Activated T-helper 1 cell treated with Interleukin-2 at 50 U/mL for 16 hours (primary cell): ENCODE measurements around the gene NKD2.
A peak's percentile ranks its signal among the peaks of the same experiment; 100 is the strongest.
"Not testable (repeated sequence)": the region's sequence is repeated elsewhere in the genome, so short reads cannot be mapped to it uniquely, and the experiment has no call there.

ENCODE experiments used
- DNase-seq: peaks from one replicate; pipeline ENCODE4 v3.0.0-alpha.2; 2020; ENCODE audit warnings: low read depth

Gene NKD2

DNA sequence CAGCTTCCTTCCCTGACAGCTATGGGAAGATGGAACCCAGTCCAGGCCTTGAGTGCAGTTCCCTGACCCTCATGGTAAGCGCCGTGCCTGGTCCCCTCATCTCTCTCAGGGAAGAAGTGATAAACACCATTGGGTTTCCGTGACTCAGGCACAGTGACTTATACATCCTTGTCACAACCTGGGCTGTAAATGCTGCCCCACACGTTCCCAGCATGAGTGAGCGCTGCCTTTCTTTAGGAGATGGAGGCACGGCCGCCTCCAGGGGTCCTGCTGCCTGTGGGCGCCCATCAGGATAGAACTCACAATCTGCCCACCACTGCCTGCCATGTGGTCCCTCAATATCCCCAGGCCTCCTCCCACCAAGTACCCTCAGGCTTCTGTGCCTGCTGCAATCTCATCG, 8.3 kb upstream of the NKD2 start:
- DNase-seq = no peak

DNA sequence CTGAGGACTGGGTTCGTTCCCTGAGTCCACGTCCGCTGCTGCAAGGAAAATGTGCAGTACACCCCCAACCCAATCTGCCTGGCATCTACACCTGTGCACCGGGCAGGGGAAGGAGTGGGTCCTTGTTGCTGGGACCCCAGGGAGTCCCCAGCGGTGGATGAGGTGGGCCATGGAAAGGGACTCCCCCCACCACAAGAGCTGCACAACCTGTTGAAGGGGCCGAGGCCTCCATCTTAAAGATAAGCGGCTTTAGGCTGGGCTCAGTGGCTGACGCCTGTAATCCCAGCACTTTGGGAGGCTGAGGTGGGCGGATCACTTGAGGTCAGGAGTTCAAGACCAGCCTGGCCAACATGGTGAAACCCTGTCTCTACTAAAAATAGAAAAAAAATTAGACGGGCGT, 7.8 kb upstream of the NKD2 start:
- DNase-seq = not testable (repeated sequence)

DNA sequence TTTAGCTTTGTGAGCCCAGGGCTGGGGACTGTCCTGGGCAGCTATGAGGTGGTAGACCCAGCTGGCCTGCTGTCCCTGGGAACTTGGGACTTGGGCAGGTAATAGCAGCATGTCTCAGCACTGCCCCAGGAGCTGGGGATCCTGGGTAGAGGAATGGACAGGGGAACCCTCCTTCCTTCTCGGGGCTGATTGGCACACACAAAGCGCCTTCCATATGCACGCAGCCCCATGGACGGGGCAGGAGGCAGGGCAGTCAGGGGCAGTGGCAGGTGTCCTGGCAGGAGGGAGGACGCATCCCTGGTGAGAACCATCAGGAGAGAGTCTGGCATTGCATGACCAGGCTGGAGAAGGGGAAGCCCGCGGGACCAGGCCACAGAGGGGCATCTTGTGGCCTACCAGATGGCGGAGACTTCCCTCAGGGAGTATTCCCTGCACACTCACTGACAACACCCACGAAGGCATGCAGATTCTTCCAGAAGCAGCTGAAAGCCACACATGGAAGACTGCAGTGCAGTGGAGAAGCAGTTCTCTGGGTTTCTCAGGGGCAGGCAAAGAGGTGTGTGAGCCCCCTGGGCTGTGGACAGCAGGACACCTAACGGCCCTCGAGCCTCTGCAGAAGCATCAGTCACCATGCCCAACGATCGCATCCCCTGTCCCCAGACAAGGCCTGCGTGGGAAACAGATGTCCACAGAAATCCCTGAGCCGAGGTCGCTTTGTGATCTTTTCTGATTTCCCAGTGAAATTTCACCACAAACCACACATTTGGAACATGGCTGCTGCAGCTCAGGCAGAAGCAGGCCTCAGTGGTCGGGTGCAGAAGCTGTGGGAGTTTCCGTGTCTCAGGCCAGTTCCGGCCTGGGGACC, 7.0 kb upstream of the NKD2 start:
- DNase-seq = no peak

DNA sequence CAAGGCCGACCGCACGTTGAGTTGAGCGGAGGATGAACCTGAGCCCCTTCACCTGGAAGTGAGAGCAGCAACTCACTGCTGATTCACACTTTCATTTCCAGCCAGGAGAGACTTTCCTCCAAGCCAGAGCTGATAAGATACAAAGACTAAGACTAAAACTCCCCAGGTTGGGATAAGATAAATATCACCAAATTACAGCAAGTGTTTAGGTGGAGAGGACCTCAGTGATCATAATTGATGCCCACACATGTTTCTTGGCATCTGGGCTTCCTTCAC, 6.4 kb upstream of the NKD2 start:
- no peak for DNase-seq

DNA sequence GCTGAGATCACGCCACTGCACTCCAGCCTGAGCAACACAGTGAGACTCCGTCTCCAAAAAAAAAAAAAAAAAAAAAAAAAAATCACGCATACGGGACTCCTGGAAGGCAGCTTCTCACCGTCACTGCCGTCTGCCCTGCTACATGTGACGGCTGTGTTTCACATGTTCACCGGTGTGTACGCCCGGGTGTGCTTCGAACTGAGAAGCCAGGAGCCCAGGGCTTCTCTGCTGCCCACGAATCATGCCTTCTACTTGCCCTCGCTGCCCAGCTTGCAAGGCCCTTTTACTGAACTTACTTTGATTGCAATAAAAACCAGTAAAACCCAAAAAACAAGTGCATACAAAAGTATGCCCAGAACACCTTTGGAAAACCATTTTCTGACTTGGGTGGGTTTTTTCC, 5.8 kb upstream of the NKD2 start:
- no peak for DNase-seq

DNA sequence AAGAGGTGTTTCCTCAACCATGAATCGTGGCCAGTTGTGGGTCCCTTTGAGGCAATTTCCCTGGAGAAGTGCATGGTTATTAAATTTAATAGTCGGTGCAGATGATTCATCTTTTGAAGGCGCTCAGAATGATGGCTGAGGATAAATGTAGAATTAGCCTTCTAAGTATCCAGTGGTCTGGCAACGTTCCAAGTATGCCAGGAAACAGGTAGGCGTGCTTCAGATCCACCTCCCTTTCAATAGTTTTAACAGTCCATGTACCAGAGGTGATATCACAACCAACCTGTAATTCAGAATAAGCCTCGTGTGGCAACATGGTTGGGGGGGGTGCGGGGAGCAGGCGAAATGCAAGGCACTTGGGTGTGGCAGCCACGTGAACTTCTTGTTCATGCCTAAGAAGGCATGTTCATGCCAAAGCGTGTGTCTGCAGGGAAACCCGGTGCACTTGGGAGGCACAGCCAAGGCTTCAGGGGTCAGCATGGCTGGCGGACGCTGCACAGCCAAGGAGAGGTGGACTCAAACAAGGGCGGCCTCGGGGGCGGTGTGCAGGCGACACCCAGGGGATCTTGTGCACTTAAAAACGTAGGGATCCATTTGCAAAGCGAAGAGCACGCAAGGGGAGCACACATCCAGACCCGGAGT, 5.2 kb upstream of the NKD2 start:
- no peak for DNase-seq

DNA sequence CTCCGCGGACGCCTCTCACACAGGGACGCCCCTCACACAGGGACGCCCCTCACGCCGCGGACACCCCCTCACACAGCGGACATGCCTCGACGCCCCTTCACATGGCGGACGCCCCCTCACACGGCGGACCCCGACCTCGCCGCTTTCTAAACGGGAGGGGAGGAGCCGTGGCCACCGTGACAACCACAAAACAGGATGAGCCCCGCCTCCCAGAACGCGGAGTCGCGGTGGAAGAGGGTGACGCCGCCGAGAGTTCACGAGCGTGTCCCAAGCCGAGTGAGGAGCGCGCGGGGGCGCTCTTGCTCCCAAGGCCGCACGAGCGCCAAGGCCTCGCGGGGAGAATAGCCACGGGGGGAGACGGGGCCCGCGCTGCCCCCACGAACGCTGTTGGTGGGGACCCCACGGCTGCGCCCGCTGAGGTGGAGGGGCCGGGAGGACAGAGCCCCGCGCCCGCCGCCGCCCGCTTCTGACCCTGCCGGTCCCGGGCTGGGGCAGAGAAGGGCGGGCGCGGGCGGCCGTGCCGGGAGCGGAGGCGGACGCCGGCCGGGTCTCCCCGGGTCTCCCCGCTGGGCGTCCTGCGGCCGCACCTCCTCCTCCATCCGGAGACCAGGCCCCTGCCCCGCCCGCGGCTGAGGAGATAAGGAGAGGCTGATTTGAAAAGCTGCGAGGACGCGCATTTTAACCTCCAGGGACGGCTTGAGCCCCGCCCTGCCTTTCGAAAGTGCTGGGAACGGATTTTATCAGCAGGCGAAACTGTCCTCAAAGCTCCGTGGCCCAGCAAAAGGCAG, 3.9 kb upstream of the NKD2 start:
- peak; percentile 29 for DNase-seq

DNA sequence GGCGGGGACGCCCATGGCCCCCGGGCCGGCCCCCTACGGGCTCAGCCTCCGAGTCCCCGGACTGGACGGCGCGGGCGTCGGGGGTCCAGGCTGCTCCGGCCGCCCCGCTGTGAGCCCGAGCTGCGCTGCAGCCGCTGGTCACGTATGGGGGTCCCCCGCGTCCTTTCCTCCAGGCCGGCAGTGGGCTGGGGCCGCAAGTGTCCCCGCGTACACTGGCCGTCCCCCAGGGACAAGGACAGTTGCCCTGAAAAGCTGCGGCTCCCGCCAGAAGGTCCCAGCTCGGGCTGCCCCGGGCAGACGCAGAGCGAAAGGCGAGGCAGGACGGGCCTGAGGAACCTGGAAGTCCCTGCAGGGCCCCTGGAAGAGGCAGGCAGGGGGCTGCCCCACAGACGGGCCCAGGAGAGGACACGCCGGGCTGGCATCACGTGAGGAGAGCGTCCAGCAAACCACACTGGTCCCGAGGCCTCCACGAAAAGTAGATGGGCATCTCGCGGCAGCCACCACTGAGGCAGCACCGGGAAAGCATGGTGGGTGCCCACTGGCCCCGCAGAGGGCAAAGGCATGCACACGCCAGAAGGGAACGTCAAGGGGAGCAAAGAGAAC, 3.3 kb upstream of the NKD2 start:
- DNase-seq = no peak

DNA sequence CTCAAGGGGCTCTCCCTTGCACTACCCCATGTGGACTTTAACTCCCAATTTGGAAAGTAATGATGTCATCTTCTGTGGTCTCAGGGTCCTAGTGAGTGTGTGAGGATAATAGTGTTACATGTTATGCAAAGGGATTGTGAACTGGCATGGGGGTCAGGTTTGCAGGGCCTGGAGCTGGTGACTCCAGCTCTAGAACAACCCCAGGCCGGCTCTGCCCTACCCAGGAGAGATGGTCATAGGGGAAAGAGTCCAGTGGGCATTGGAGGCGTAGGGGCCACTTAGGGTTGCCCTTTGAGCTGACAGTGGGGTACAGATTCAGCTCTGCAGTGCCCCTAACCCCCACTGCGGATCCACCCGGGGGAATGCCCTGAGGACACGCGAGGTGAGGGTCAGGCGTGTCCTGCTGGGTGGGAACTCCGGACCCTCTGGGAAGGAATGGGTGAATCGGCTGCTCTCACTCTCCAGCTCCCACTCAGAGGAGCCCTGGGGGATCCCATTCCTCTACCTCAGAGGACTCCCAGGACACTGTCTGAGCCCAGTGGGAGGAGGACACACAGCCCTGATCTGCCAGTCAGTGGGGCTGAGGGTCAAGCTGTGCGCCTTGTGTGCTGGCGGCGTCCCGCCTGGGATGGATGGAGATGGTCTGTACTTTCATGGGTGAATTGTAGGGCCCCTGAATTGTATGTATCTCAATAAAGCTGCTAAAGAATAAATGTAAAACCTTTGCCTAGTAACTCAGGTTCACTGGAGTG, 2.5 kb upstream of the NKD2 start:
- no peak for DNase-seq

DNA sequence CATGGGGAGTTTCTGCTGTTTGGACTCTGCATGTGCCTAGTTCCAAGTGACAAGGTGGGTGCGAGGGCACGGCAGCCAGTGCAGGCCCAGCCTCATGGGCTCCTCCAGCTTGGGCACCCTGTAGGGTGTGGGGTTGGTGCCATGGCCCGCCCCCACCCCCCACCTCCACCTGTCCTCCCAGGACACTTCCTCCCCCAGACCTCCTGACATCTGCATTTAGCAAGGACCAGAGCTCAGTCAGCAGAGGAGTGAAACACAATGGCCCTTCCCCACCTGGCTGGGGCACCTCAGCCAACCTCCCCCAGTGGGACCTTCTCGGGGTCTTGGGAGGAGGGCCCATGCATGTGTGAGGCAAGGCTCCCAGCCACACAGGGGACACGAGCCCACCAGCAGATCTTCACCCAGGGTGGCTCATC, 1.9 kb upstream of the NKD2 start:
- no peak for DNase-seq

DNA sequence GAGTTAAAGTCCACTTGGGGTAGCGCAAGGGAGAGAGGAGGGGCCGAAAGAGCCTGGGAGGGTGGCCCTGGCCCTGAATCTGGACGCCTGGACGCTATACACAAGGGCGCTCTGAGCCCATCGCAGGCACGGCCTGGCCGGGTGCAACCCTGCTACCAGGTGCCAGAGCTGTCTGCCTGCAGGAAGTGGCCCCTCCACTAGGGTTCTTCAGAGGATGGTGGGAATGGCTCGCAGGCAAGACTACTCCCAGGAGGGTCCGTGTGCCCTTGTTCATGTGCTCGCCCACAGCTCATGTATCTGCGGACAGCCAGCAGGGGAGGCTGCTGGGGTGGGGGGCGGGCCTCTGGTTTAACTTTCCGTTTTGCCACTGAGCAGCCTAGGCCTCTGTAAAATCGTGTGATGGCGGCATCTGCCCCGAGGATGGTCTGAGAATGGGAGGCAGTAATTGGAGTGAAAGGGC, 1.4 kb upstream of the NKD2 start:
- DNase-seq = no peak

DNA sequence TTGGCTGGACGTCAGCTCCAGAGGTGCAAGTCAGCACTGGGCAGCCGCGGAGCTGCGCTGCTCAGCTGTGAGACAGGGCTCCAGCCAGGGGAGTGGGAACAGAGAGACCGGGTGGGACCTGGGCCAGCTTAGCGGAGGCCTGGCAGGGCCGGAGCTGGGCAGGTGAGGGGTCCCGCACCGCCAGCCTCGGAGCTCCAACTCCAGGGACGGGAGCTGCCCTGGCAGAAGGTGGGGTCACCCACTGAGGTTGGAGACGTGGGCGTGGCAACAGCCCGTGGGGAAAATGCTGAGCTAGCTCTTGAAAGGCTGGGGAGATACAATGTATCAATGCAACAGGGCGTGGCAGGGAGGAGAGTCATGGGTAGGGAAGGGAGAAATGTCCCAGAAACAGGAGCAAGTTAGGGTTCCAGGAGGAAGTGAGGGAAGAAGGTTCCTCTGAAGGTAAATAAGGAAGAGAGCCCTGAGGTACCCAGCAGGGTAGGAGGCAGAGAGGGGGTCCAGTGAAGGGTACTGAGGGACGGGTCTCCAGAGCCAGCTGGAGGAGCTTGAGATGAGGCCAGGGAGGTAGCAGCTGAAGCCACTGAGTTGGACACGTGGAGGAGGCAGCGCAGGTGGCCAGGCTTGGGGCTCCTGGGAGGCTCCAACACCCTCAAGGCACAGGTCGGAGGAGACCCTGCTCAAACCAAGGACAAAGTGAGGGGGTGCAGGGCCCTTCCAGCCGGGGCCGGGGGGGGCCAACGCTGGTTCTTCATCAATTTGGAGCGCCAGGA, 736 bp upstream of the NKD2 start:
- no peak for DNase-seq

DNA sequence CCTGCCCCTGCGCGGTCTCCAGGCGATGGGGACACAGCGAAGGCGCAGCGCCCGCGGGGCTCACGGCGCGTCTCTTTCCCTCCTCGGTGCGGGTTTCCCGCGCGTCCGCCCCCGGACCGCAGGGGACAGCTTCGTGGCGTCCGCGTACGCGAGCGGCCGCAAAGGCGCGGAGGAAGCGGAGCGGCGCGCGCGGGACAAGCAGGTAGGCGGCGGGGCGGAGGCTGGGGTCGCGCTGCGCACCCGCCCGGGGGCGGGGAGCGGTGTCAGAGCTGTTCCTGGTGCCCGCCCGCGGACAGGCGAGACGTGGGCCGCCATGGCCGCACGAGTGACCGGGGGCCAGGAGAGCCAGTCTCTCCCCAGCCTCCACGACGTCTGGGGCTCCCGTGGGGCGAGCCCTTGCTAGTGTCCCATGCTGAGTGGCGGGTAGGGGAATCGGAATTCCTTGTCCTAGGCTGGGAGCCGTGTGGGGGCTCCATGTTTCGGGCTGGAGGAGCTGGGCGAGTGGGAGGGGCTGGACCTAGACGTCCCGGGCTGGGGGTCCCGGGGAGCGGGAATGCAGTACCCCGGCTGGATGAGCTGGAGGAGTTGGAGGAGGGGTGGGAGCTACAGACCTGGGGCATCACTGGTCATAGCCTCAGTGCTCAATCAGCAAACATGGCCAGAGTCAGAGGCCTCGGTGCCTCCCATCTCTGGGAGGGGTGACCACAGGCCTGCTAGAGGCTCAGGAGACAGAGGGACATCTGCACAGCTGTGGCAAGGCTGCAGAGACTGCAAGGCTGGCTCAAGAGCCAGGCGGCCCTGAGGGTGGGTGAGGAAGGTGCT, 968 bp downstream of the NKD2 start:
- DNase-seq = no peak

DNA sequence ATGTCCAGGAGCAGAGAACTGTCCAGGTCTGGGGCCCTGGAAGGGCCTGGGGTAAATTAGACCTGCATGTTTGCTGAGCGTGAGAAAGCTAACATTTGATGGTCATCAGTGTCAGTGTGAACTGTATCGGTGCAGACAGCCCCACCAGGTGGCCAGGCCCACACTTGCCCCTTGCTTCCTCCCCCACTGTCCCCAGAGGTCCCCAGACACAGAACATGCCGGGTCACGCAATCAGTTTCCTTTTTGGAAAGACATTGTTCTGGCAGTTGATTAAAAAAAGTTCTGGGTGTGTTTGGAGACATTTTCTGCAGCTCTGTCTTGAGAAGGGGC, 1.5 kb downstream of the NKD2 start:
- DNase-seq = no peak

DNA sequence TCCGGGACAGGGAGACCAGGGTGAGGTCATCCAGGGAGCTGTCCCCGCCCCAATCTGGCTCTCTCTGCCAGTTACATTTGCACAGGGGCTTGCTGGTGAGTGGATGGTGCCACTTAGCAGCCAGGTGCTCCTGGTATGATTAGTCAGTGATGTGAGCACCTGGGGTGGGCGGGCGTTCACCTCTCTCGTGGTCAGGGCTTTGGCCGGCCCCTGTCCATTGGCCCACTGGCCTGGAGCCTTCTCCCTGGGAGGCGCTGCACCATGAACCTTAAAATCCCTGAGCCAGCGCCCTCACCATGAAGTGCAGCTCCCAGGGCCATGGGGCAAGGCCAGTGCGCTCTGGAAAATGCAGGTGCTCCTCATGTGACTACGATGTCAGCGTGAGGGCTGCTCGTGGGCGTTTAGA, 2.0 kb downstream of the NKD2 start:
- no peak for DNase-seq

DNA sequence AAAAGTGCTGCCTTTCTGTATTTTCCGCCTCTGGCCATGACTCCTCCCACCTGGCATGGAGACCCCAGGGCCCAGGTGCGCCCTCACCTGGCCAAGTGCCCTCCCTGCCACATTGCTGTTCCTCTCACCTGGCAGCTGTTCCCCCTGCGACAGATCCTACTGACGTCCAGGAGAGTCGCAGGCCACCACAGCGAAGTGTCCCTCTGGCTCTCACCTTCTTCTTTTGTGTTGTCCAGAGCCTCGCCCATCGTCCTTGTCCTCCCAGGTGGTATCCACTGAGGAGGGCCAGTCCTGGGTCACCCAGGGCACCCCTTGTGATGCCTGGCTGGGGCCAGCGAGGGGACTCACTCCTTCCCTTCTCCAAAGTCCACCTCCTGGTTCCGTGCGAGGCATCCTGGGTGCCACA, 2.6 kb downstream of the NKD2 start:
- no peak for DNase-seq

DNA sequence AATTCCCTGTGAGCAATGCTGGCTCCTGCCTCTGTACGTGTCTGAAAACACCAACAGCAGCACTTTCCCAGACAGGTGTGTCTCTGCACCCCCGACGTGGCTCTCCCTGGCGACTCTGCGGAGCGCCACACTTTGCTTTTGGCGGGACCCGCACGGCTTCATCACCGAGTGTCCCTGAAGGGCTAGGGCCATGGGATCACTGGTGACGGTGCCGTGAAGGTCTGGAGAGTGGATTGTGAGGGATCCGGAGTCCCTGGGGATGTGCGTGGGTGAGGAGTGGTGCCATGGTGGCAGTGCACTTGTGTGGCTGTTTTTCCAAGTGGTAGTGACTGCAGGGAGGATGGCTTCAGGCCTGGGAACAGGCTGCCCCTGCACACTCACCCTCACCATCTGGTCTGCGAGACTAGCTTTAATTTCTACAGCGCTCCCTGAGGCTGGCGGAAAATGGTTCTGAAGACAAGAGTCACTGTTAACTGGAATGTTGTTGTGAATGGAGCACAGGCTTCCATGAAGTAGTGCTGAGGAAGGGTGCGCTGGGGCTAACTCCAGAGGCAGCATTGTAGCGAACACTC, 3.2 kb downstream of the NKD2 start:
- no peak for DNase-seq

DNA sequence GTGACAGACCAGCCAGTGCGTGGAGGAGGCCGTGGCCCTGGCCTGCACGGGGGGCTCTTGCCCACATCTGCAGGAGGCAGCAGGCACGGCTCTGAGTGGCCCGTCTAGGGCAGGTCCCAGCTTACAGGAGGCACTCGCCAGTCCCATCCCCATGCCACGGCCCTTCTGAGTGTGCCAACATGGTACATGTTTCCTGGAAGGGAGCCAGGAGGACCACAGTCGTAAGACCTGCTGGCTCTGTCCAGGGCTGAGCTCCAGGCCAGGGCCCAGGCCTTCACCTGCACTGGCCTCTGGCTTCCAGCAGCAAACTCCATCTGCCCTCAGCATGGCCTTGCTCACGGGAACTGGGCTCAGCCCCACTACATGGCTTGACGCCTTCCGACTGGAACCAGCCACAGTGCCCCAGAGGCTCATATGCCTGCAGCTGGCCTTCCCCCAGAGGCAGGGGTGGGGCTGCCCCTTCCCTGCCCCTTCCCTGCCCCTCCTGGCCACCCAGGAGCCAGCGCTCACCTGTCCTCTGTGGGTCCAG, 3.8 kb downstream of the NKD2 start:
- DNase-seq = no peak

DNA sequence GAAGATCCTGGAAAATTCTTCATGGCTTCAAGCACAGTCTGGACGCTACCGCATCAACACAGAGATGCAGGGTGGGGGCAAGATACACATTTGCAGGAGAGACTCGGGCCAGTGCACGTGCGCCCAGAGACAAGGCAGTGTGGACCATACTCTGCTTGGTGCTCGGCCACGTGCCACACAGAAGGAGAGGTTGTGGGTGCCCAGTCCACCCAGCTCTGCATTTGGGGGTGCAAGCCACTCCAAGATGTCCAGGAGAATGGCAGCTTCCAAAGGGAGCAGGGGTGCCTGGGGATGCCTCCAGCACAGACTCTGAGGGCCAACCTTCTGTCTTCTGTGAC, 4.3 kb downstream of the NKD2 start:
- DNase-seq = no peak
